Psoas muscle (tissue), 8 donors: Measurements from ENCODE around the gene TRABD. TPM values are rescaled to one million over a fixed set of nuclear protein-coding genes. Genes with fewer than 3 reads are reported as not detected.

Source experiments
- ATAC-seq, 4 donors: fragments of 200-7000 bp; cut with Tn5 transposase; one replicate each; pipeline ENCODE4 v1.9.1; 2020; ENCODE audit warnings: moderate library complexity in 3 of 4, mild to moderate bottlenecking in 2 of 4
- DNase-seq, 2 donors: peaks; one replicate each; pipeline ENCODE4 v3.0.0-alpha.2; 2020
- H3K27ac ChIP-seq: fragments of 200-600 bp; one replicate; pipeline ENCODE4 v1.8.0; 2022
- H3K27me3 ChIP-seq, 3 donors: fragments of 200-600 bp in 1 of 3; one replicate each; pipeline versions ENCODE4 v1.6.1 to v1.8.0; 2013 to 2022; ENCODE audit warnings: low read length in 2 of 3, mild to moderate bottlenecking in 2 of 3, moderate library complexity in 1 of 3; ENCODE audit not compliant: insufficient read depth in 3 of 3
- H3K36me3 ChIP-seq, 2 donors: fragments of 200-600 bp in 1 of 2; one replicate each; pipeline versions ENCODE4 v1.6.1 to v1.8.0; 2013 to 2022; ENCODE audit warnings: low read depth in 1 of 2, mild to moderate bottlenecking in 1 of 2, moderate library complexity in 1 of 2; ENCODE audit not compliant: insufficient read depth in 1 of 2
- H3K4me1 ChIP-seq: fragments of 200-600 bp; one replicate; pipeline ENCODE4 v1.8.0; 2022
- H3K4me3 ChIP-seq: fragments of 200-600 bp; one replicate; pipeline ENCODE4 v1.8.0; 2022; ENCODE audit warnings: mild to moderate bottlenecking
- H3K9me3 ChIP-seq: fragments of 200-600 bp; one replicate; pipeline ENCODE4 v1.8.0; 2022
- WGBS, 3 donors: extraction: QIAGEN DNeasy Blood & Tissue Kit; methylation state at CpG; one replicate each; pipeline versions ENCODE4 v1.1.6 to v1.1.7; 2013; 5-methylcytosine and 5-hydroxymethylcytosine counted together
- intact Hi-C, 2 donors: fragments of 100-400 bp; cut with DNase I; formaldehyde crosslinking; loops; one replicate each; pipeline versions ENCODE4 v1.11.0 to v1.14.2; 2022
- polyA plus RNA-seq, 3 donors: library from polyadenylated mRNA; stranded (reverse); fragments of 200-250 nt; gene quantifications; one replicate each; pipeline ENCODE4 v1.2.3, GENCODE V29; 2013
- total RNA-seq, 4 donors: library from RNA; stranded (reverse); fragmentation: NEBNext Ultra II Directional in 2 of 4; extraction: Animal tissue kit (Norgen Biotek cat#: 25700) in 2 of 4; gene quantifications; one replicate each; pipeline versions ENCODE4 v1.2.1 to v1.2.4, GENCODE V29; 2021 to 2023
- TF ChIP-seq, protein P1 (sequence below): fragments of 200-600 bp; IDR thresholded peaks from one replicate; pipeline ENCODE4 v1.8.0; 2022; ENCODE audit warnings: antibody characterized with exemption
- donor health status: healthy with polysubstance abuse.
- donor health status: DM: no; HTN: no; CAD: no; lungs with moderate emphysema.
- donor health status: Bipolar disorder and iron deficiency.
- donor health status: healthy.
- donor health status: DM: yes; HTN: yes; CAD: no.
- donor health status: DM: no; HTN: no; CAD: no.
- donor health status: DM: no; HTN: no; CAD: no.
- donor health status: DM: yes; HTN: yes; CAD: no.

The TRABD gene
- total and polyA plus RNA-seq, 7 donors, result 19.9 to 52.1 (median 29.5) TPM

DNA sequence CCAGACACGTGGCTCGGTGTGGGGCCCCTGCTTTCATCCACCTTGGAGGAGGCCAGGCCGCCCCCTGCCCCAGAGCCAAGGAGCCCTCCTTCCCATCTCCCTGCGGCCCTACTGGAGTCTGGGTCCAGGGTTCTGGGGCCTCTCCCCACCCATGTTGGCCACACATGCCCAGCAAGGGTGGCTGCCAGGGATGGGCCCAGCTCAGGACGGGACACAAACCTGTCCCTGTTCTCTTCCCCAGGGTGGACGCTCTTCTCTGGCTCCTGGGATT lies 10.6 kb upstream of the TRABD start:
- no peaks in the 10 kb centered on the region for H3K9me3 ChIP-seq
- H3K36me3 ChIP-seq, result no peaks in the 10 kb centered on the region
- WGBS, 3 donors, result 79 to 87% (median 86%) methylated on average over 6 of the region's 6 CpGs
- no peaks in the 10 kb centered on the region for H3K4me1 ChIP-seq
- intact Hi-C loops, result loop anchor here in 1 of 2 donors (5.0 kb wide), 1 partner anchor 1148 kb away; no protein-coding TSS in a partner anchor
- no peak overlapping the region for H3K27ac ChIP-seq
- DNase-seq, result no peak
- peaks cover 0 to 86% (median 11%) of the 10 kb centered on the region in 3 donors for H3K27me3 ChIP-seq
- TF ChIP-seq, protein P1, sequence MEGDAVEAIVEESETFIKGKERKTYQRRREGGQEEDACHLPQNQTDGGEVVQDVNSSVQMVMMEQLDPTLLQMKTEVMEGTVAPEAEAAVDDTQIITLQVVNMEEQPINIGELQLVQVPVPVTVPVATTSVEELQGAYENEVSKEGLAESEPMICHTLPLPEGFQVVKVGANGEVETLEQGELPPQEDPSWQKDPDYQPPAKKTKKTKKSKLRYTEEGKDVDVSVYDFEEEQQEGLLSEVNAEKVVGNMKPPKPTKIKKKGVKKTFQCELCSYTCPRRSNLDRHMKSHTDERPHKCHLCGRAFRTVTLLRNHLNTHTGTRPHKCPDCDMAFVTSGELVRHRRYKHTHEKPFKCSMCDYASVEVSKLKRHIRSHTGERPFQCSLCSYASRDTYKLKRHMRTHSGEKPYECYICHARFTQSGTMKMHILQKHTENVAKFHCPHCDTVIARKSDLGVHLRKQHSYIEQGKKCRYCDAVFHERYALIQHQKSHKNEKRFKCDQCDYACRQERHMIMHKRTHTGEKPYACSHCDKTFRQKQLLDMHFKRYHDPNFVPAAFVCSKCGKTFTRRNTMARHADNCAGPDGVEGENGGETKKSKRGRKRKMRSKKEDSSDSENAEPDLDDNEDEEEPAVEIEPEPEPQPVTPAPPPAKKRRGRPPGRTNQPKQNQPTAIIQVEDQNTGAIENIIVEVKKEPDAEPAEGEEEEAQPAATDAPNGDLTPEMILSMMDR, result no peak
- H3K4me3 ChIP-seq, result no peak overlapping the region
- ATAC-seq, result no peak

DNA sequence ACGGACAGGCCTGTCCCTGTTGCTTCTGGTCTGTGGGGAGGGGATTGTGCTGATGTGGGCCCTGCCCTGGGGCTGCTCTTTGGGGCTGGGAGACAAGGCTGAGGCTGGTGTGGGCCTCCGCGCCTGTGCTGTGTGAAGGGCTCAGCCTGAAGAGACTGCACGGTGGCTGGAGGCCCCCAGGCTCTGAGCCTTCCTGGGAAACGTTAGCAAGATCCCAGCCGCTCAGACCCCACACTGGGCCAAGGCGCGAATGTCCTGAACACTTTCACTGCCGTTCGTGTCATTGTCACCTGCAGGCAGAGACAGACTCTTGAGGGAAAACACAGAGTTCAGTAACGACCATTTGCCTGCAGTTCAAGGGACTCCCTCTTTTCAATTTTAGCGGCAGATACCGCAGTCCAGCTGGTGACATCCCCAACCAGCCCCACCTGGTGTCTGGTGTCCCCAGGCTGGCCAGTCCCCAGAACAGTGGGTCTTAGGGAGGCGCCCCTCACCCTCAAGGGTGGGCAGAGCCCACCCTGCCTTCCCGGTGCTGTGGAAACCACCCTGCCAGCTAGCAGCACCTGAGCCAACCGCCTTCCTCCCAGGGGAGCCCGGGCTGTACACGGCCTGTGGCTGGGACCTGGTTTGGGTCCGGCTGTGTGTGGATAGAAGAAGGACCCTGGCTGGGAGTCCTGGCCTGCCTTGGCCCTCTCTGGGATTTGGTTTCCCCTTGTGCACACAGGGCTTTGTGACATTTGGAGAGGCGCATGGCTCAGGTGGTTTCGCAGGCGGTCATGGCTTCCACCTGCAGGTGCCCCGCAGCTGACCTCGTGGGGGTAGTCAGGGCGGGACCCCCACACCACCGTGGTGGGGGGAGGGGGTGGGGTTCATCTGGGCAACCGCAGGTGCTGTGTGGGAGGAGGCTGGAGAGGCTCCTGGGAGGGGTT lies 9.5 kb upstream of the TRABD start:
- 66 to 70% (median 68%) methylated on average over 27 of the region's 27 CpGs for WGBS, 3 donors
- TF ChIP-seq, protein P1, result no peak
- H3K36me3 ChIP-seq, result no peaks in the 10 kb centered on the region
- intact Hi-C loops, result loop anchor here in 1 of 2 donors (5.0 kb wide), 1 partner anchor 1149 kb away; no protein-coding TSS in a partner anchor
- no peak overlapping the region for H3K27ac ChIP-seq
- DNase-seq, result peak in 1 of 2 donors; percentile 45
- no peak overlapping the region for H3K4me3 ChIP-seq
- no peak for ATAC-seq
- H3K4me1 ChIP-seq, result no peaks in the 10 kb centered on the region
- H3K27me3 ChIP-seq, result peaks cover 0 to 80% (median 8%) of the 10 kb centered on the region in 3 donors
- no peaks in the 10 kb centered on the region for H3K9me3 ChIP-seq

DNA sequence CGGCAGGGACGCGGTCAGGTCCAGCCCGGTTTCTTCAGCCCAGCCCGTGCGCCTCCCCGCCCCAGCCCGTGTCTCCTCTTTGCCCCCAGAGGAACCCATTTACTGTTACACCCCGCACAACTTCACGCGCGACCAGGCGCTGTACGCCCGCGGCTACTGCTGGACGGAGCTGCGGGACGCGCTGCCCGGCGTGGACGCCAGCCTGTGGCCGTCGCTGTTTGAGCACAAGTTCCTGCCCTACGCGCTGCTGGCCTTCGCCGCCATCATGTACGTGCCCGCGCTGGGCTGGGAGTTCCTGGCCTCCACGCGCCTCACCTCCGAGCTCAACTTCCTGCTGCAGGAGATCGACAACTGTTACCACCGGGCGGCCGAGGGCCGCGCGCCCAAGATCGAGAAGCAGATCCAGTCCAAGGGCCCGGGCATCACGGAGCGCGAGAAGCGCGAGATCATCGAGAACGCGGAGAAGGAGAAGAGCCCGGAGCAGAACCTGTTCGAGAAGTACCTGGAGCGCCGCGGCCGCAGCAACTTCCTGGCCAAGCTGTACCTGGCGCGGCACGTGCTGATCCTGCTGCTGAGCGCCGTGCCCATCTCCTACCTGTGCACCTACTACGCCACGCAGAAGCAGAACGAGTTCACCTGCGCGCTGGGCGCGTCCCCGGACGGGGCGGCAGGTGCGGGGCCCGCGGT lies 8.7 kb upstream of the TRABD start:
- ATAC-seq (no peak), DNase-seq (peak in 1 of 2 donors; percentile 45)
- TF ChIP-seq, protein P1, result no peak
- Histone ChIP-seq H3K4me3 (no peak overlapping the region), H3K27me3 (peaks cover 0 to 72% (median 8%) of the 10 kb centered on the region in 3 donors), H3K27ac (no peak overlapping the region), H3K36me3 (no peaks in the 10 kb centered on the region), H3K4me1 (no peaks in the 10 kb centered on the region), H3K9me3 (no peaks in the 10 kb centered on the region)
- intact Hi-C loops, result loop anchor here in 1 of 2 donors (5.0 kb wide), 1 partner anchor 1150 kb away; no protein-coding TSS in a partner anchor
- 94 to 95% (median 94%) methylated on average over 68 to 76 of the region's 76 CpGs for WGBS, 3 donors

DNA sequence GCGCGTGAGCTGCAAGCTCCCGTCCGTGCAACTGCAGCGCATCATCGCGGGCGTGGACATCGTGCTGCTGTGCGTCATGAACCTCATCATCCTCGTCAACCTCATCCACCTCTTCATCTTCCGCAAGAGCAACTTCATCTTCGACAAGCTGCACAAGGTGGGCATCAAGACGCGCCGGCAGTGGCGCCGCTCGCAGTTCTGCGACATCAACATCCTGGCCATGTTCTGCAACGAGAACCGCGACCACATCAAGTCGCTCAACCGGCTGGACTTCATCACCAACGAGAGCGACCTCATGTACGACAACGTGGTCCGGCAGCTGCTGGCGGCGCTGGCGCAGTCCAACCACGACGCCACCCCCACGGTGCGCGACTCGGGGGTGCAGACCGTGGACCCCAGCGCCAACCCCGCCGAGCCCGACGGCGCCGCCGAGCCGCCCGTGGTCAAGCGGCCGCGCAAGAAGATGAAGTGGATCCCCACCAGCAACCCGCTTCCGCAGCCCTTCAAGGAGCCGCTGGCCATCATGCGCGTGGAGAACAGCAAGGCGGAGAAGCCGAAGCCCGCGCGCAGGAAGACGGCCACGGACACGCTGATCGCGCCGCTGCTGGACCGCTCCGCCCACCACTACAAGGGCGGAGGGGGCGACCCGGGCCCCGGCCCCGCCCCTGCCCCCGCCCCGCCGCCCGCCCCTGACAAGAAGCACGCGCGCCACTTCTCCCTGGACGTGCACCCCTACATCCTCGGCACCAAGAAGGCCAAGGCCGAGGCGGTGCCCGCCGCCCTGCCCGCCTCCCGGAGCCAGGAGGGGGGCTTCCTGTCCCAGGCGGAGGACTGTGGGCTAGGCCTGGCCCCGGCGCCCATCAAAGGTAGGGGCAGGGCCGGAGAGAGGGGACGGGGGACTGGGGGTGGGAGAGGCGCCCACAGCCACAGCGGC lies 7.9 kb upstream of the TRABD start:
- intact Hi-C loops, result loop anchor here in 1 of 2 donors (5.0 kb wide), 1 partner anchor 1151 kb away; no protein-coding TSS in a partner anchor
- peak in 1 of 2 donors; percentile 48 for DNase-seq
- Histone ChIP-seq H3K4me3 (no peak overlapping the region), H3K27me3 (peaks cover 0 to 70% (median 8%) of the 10 kb centered on the region in 3 donors), H3K9me3 (no peaks in the 10 kb centered on the region), H3K36me3 (no peaks in the 10 kb centered on the region), H3K4me1 (no peaks in the 10 kb centered on the region), H3K27ac (no peak overlapping the region)
- ATAC-seq, result no peak
- 44 to 70% (median 70%) methylated on average over 77 to 98 of the region's 98 CpGs for WGBS, 3 donors
- TF ChIP-seq, protein P1, result no peak
